HG02943 (cell line): ENCODE results near the gene DCTN4.
"Not testable (repeated sequence)": the region's sequence is repeated elsewhere in the genome, so short reads cannot be mapped to it uniquely, and the experiment has no call there.

Experiments used
- ATAC-seq: cut with Tn5 transposase; IDR thresholded peaks from one replicate; pipeline ENCODE4 v1.9.1; 2021; ENCODE audit warnings: mild to moderate bottlenecking, low read depth, moderate library complexity; ENCODE audit not compliant: unreplicated experiment

Gene DCTN4

GRCh38 chr5:150742455-150743141, 16.2 kb downstream of the DCTN4 start:
- ATAC-seq: not testable (repeated sequence)

GRCh38 chr5:150740992-150741391, 17.8 kb downstream of the DCTN4 start:
- ATAC-seq: no peak

DNA sequence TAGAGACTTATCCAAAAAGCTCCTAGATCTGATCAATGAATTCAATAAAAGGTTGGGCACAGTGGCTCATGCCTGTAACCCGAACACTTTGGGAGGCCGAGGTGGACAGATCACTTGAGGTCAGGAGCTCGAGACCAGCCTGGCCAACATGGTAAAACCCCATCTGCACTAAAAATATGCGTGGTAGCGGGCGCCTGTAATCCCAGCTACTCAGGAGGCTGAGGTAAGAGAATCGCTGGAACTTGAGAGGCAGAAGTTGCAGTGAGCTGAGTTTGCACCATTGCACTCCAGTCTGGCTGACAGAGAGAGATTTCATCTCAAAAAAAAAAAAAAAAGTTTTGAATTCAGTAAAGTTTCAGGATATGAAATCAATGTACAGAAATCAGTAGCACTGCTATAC, 20.0 kb downstream of the DCTN4 start:
- ATAC-seq: no peak

DNA sequence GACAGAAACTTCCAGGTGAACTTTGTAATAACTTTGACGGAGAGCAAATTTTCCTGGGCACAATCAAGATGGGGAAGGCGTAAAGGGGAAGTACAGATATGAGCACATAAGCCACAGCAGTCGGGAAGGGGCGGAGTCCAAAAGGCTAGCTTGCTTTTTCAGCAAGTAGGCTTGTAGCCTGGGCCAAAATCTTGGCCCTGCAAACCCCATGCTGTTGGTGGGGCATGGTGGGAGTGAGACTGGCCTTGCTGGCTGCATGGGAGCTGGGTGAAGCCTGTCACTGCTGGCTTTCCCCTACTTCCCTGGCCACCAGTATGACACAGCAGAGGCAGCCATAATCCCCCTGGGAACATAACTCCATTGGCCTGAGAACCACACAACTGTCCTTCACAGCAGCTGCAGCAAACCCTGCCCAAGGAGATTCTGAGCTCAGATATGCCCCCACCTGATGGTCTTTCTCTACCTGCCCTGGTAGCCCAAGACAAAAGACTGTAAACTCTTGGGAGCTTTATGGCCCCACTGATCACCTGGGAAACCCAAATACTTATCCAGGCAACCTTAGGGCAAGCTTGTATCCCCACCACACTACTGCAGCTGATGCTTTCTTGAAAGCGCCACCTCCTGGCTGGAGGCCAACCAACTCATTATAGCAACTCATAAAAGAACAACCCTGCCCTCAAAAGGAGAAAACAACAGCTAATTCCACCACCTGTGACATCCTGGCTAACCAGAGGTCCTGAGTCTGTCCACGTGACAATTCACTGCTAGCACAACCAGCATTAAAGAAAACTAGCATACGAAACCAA, 24.0 kb downstream of the DCTN4 start:
- ATAC-seq: no peak

DNA sequence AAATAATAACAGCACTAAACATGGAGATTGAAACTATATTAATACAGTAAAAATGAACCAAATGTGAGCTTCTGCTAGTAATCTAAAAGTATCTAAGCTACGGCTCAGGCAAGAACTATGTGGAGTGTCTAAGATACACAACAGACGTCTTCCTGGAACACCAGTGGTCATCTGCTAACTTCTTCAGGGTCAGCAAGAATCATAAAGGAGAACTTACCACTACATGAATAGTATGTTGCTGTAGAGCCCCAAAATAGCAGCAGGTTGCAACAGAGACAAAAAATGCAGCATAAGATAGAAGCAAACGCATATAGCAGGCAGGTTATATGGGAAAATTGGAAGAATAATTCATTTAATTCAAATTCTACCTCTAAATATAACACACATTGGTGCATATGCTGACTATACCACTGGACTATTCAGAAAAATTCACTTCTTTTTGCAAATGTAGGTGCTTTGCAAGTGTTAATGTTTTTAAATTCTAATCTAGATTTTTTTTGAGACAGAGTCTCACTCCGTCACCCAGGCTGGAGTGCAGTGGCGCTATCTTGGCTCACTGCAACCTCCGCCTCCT, 27.1 kb downstream of the DCTN4 start:
- ATAC-seq: no peak

- no peak for ATAC-seq
Measured at GRCh38 chr5:150729859-150730258, 29.0 kb downstream of the DCTN4 start.

DNA sequence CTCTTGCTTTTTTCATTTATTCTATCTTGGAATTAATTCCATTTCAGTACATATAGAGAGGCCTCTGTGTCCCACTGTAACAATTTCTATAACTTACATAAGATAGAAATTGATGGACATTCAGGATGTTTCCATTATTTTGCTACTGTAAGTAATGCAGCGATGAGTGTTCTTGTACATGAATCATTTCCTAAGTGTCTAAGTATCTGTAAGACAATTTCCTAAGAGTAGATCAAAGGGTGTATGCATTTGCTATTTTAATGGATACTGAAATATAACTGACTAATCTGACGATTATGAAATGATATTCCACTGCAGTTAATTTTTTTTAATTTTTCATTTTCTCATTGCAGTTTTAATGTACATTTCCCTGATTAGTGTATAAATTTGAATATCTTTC, 35.0 kb downstream of the DCTN4 start:
- no peak for ATAC-seq

GRCh38 chr5:150710165-150710564, 48.7 kb downstream of the DCTN4 start:
- ATAC-seq: no peak

DNA sequence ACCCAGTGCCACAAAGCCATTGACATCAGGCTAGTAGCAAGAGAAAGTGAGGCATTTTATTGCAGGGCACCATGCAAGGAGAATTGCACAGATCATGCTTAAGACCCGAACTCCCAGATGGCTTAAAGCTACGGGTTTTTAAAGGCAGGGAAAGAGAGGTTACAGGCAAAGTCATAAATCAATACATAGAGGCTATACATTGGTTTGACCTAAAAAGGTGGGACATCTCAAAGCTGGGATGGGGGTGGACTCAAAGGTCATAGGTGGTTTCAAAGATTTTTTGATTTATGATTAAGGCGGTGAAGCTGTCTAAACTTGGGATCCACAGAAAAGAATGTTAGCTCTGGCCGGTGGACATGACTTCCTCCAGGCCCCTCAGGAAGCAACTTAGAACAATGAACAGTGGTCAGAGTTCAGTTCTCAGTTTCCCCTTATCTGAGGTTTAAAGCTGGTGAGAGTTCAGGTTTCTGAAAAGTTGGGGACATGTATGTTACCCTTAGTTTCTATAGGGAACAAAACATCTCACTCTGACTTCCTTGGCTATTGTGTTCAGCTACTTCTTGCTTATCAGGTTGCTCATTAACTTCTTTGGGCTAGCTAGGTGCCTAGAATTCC, 51.9 kb downstream of the DCTN4 start:
- no peak for ATAC-seq

DNA sequence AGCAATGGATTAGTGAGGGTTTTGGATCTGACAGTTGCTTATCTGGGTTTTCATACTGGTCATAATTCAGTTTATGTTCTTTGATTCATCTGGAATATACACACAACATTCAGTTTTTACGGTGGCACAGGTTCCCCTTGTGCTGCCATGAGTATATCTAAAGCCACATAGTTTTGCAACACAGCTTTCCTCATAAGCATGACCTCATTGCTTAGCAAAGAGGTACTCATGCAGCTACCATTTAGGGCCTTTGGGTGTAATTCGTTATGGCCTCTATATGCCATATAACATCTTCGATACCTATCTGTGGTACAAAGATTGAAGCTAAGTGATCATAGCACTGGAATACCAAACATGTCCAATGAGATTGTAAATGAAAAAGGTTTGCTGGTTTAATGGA, 55.1 kb downstream of the DCTN4 start:
- no peak for ATAC-seq

- peak; percentile 97 for ATAC-seq
Measured at GRCh38 chr5:150700594-150701377, 58.0 kb downstream of the DCTN4 start, which contains the start of gene RBM22. TSS of gene RBM22 (minus strand) at chr5:150701062. CDS start at chr5:150700985, 77 bp downstream.

DNA sequence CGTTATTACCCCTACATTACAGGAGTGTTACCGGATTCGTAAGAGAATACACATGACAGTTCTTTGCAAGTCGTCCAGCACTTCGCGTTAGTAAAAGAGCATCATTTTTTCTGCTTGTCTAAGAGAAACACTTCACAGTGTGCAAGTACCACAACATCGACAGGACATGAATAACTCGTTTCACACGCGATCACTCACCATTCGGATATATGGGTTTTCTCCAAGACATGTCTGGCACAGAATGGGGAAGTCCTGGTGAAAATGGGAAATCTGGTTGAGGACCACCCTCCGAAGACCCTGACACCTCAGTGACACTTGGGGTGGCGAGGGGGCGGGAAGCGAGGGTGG, 58.6 kb downstream of the DCTN4 start:
- peak; percentile 3 for ATAC-seq

GRCh38 chr5:150694612-150695011, 64.2 kb downstream of the DCTN4 start:
- no peak for ATAC-seq

GRCh38 chr5:150692276-150692675, 66.5 kb downstream of the DCTN4 start:
- ATAC-seq: no peak

DNA sequence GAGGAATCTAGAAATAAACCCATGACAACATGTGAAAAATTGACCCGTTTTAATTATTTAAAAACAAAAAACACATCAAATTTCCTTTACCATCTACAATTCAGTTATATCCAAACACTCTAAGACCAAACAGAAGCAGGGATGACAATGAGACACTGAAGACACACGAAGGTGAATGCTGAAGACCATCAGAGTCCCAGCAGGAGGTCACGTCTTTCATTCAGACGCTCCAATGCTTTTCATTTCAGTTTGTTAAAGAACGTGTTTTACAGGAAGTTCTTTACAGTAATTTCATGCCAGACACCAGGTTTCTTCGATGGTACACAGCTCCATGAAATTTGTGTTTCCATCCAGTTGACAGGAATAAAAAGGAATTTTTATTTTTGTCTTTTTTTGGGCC, 68.1 kb downstream of the DCTN4 start:
- no peak for ATAC-seq

- ATAC-seq: no peak
Measured at GRCh38 chr5:150689120-150689519, 69.7 kb downstream of the DCTN4 start.

- no peak for ATAC-seq
Measured at GRCh38 chr5:150676578-150676977, 82.2 kb downstream of the DCTN4 start.

GRCh38 chr5:150675069-150675468, 83.7 kb downstream of the DCTN4 start:
- ATAC-seq: no peak

DNA sequence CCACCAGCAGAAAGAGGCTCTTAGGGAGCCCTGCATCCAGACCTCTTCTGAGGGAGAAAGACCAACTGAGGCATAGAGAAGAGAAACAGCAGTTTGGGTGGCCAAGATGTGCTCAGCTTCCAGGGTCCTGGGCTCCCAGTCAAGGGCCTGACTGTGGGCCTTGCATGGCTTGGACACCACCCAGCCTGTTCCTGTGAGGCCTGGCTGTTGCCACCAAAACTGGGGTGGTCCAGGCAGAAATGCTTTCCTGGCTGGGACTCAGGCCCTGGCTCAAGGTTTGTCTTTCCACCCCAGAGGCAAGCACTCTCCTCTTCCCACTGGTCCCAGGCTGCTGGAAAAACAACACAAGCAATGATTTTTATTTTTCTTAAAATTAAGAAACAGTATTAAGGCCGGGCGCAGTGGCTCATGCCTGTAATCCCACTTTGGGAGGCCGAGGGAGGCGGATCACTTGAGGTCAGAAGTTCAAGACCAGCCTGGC, 84.4 kb downstream of the DCTN4 start:
- no peak for ATAC-seq

DNA sequence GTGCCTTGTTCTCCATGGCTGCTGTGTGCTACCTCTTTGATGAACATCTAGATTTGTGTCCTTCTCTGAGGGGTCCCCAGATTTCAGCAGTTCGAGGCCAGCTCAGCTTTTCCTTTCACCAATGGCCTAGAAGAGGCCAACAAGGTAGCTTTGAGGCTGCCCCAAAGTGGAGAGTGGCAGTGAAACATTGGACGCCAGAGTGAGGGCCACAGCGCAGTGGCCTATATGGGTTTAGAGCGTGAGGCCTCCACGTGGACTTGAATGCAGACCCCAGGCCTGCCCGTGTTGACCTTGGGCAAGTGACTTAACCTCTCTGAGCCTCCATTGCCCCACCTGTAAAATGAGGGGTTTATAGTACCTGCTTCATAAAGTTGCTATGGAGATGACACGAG, 85.9 kb downstream of the DCTN4 start:
- ATAC-seq: no peak
